ENCODE data around the gene B4GALNT1. TPM values are rescaled to one million over a fixed set of nuclear protein-coding genes. Genes with fewer than 3 reads are reported as not detected.

B4GALNT1 gene
- total RNA-seq, 4 donors from 2014 or later: 0.36 to 3.0 (median 1.0) TPM

- TF ChIP-seq, protein P1, sequence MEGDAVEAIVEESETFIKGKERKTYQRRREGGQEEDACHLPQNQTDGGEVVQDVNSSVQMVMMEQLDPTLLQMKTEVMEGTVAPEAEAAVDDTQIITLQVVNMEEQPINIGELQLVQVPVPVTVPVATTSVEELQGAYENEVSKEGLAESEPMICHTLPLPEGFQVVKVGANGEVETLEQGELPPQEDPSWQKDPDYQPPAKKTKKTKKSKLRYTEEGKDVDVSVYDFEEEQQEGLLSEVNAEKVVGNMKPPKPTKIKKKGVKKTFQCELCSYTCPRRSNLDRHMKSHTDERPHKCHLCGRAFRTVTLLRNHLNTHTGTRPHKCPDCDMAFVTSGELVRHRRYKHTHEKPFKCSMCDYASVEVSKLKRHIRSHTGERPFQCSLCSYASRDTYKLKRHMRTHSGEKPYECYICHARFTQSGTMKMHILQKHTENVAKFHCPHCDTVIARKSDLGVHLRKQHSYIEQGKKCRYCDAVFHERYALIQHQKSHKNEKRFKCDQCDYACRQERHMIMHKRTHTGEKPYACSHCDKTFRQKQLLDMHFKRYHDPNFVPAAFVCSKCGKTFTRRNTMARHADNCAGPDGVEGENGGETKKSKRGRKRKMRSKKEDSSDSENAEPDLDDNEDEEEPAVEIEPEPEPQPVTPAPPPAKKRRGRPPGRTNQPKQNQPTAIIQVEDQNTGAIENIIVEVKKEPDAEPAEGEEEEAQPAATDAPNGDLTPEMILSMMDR (IDR thresholded peaks at IDR 0.05): no peak
- ATAC-seq (ENCODE audit: low FRiP score) (no peak), DNase-seq (ENCODE audit: low spot score) (no peak)
Measured at GRCh38 chr12:57579011-57579410, 54.0 kb downstream of the B4GALNT1 start.

DNA sequence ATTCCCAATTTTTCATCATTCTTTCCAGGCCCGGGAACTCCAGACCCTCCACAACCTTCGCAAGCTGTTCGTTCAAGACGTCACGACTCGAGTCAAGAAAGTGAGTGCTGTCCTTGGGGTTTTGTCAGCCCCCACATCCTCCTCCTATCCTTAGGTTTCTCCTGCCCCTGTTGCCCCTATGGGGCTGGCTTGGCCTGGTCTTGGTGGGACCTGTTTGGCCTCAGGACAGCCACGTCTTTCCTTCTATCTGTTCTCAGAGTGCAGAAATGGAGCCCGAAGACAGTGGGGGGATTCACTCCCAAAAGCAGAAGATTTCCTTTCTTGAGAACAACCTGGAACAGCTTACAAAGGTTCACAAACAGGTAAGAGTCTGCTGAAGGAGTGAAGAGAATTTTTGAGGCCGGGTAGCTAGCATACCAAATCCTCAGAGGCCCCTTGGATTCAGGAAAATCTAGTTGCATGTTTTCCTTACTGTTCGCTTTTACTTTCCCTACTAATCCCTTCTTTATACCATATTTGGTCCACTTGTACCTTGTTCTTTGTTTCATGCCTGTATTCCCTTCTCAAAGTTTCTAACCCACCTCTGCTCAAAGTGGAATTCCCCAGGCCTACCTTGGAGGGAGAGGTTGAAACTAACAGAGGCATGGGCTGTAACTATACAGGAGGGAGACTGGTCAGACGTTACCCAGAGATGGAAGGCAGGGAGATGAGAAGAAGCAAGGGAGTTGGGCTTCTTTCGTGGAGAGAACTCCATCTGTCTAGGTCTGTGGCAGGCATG lies 54.8 kb downstream of the B4GALNT1 start:
- DNase-seq (ENCODE audit: low spot score) (no peak), ATAC-seq (ENCODE audit: low FRiP score) (no peak)
- TF ChIP-seq, protein P1 (IDR thresholded peaks at IDR 0.05): no peak

- TF ChIP-seq, protein P1 (IDR thresholded peaks at IDR 0.05): no peak
- ATAC-seq (ENCODE audit: low FRiP score) (no peak), DNase-seq (ENCODE audit: low spot score) (no peak)
Measured at GRCh38 chr12:57576613-57577160, 56.3 kb downstream of the B4GALNT1 start.

Other genes starting within 250 kb of the B4GALNT1 start
- gene R3HDM2, start 202.2 kb downstream of the B4GALNT1 start, total RNA-seq: 10 to 100 TPM; 24.2 to 47.3 (median 26.7) TPM
- gene INHBC, start 198.4 kb downstream of the B4GALNT1 start, total RNA-seq: not detected
- gene INHBE, start 177.9 kb downstream of the B4GALNT1 start, total RNA-seq: under 1 TPM in 1 of 4 donors, not detected in 3; 0.25 TPM
- under 1 TPM in 3 of 4 donors, not detected in 1; 0.09 to 0.60 (median 0.19) TPM for gene GLI1, start 173.4 kb downstream of the B4GALNT1 start, total RNA-seq
- gene ARHGAP9, start 153.3 kb downstream of the B4GALNT1 start, total RNA-seq: 10 to 100 TPM; 13.8 to 85.6 (median 29.8) TPM
- gene MARS1, start 145.1 kb downstream of the B4GALNT1 start, total RNA-seq: 100 to 1,000 TPM in 1 of 4 donors, 10 to 100 TPM in 3; 53.5 to 108 (median 58.4) TPM
- 10 to 100 TPM; 31.5 to 66.6 (median 35.5) TPM for gene DDIT3, start 112.7 kb downstream of the B4GALNT1 start, total RNA-seq
- gene MBD6, start 110.4 kb downstream of the B4GALNT1 start, total RNA-seq: 10 to 100 TPM; 11.8 to 40.2 (median 15.2) TPM
- gene DCTN2, start 86.0 kb downstream of the B4GALNT1 start, total RNA-seq: 100 to 1,000 TPM in 3 of 4 donors, 10 to 100 TPM in 1; 96.0 to 134 (median 123) TPM
- gene KIF5A, start 83.2 kb downstream of the B4GALNT1 start, total RNA-seq: under 1 TPM in 2 of 4 donors, not detected in 2; 0.09 to 0.13 TPM
- 10 to 100 TPM; 16.9 to 21.3 (median 17.6) TPM for gene PIP4K2C, start 42.0 kb downstream of the B4GALNT1 start, total RNA-seq
- gene DTX3, start 28.4 kb downstream of the B4GALNT1 start, total RNA-seq: 10 to 100 TPM in 3 of 4 donors, 1 to 10 TPM in 1; 8.0 to 21.7 (median 13.3) TPM
- 10 to 100 TPM; 14.7 to 28.8 (median 20.0) TPM for gene ARHGEF25, start 21.8 kb downstream of the B4GALNT1 start, total RNA-seq
- 100 to 1,000 TPM; 259 to 325 (median 286) TPM for gene OS9, start 60.9 kb upstream of the B4GALNT1 start, total RNA-seq
- gene AGAP2, start 105.5 kb upstream of the B4GALNT1 start, total RNA-seq: 1 to 10 TPM; 1.2 to 7.1 (median 1.9) TPM
- gene TSPAN31, start 111.8 kb upstream of the B4GALNT1 start, total RNA-seq: 10 to 100 TPM; 41.8 to 70.7 (median 65.7) TPM
- gene CDK4, start 119.1 kb upstream of the B4GALNT1 start, total RNA-seq: 10 to 100 TPM; 81.9 to 96.2 (median 89.0) TPM
- 1 to 10 TPM; 2.4 to 8.7 (median 5.1) TPM for gene MARCHF9, start 121.9 kb upstream of the B4GALNT1 start, total RNA-seq
- 1 to 10 TPM in 2 of 4 donors, under 1 TPM in 1, not detected in 1; 0.19 to 5.6 (median 2.8) TPM for gene CYP27B1, start 133.9 kb upstream of the B4GALNT1 start, total RNA-seq
- gene METTL1, start 138.9 kb upstream of the B4GALNT1 start, total RNA-seq: 10 to 100 TPM; 11.2 to 39.3 (median 15.2) TPM
- 10 to 100 TPM in 1 of 4 donors, 1 to 10 TPM in 3; 6.1 to 10.9 (median 9.3) TPM for gene EEF1AKMT3, start 139.4 kb upstream of the B4GALNT1 start, total RNA-seq
- gene TSFM, start 149.6 kb upstream of the B4GALNT1 start, total RNA-seq: 10 to 100 TPM; 20.2 to 36.6 (median 25.6) TPM
- 1 to 10 TPM; 6.4 to 9.5 (median 8.7) TPM for gene AVIL, start 185.5 kb upstream of the B4GALNT1 start, total RNA-seq
- gene CTDSP2, start 213.5 kb upstream of the B4GALNT1 start, total RNA-seq: 100 to 1,000 TPM; 106 to 179 (median 150) TPM